ENCODE data around the gene INPP4A.

The INPP4A gene

GRCh38 chr2:98489486-98489885 lies 44.8 kb downstream of the INPP4A start:
- peak overlapping the region; percentile 74 for H3K27ac ChIP-seq
- H3K4me1 ChIP-seq (ENCODE audit: control insufficient read depth in 1 of 2, insufficient read depth in 1 of 2, low read depth in 1 of 2, low read length in 1 of 2), result peaks cover 36 to 41% of the 10 kb centered on the region in 2 experiments
- H3K36me3 ChIP-seq, result peaks cover 15% of the 10 kb centered on the region
- H3K9me3 ChIP-seq, result no peaks in the 10 kb centered on the region
- H3K27me3 ChIP-seq, result no peaks in the 10 kb centered on the region
- H3K4me3 ChIP-seq (ENCODE audit: low read depth in 1 of 2, low read length in 1 of 2), result no peak overlapping the region
- TF ChIP-seq, protein P1, sequence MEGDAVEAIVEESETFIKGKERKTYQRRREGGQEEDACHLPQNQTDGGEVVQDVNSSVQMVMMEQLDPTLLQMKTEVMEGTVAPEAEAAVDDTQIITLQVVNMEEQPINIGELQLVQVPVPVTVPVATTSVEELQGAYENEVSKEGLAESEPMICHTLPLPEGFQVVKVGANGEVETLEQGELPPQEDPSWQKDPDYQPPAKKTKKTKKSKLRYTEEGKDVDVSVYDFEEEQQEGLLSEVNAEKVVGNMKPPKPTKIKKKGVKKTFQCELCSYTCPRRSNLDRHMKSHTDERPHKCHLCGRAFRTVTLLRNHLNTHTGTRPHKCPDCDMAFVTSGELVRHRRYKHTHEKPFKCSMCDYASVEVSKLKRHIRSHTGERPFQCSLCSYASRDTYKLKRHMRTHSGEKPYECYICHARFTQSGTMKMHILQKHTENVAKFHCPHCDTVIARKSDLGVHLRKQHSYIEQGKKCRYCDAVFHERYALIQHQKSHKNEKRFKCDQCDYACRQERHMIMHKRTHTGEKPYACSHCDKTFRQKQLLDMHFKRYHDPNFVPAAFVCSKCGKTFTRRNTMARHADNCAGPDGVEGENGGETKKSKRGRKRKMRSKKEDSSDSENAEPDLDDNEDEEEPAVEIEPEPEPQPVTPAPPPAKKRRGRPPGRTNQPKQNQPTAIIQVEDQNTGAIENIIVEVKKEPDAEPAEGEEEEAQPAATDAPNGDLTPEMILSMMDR (IDR thresholded peaks at IDR 0.05), result no peak

- peak overlapping the region; percentile 74 for H3K27ac ChIP-seq
- H3K4me3 ChIP-seq (ENCODE audit: low read depth in 1 of 2, low read length in 1 of 2), result no peak overlapping the region
- H3K9me3 ChIP-seq, result no peaks in the 10 kb centered on the region
- no peaks in the 10 kb centered on the region for H3K27me3 ChIP-seq
- peaks cover 36 to 41% of the 10 kb centered on the region in 2 experiments for H3K4me1 ChIP-seq (ENCODE audit: control insufficient read depth in 1 of 2, insufficient read depth in 1 of 2, low read depth in 1 of 2, low read length in 1 of 2)
- H3K36me3 ChIP-seq, result peaks cover 15% of the 10 kb centered on the region
- TF ChIP-seq, protein P1 (IDR thresholded peaks at IDR 0.05), result no peak
These were observed 45.6 kb downstream of the INPP4A start for GRCh38 chr2:98489971-98490962.

GRCh38 chr2:98492441-98492840 lies 47.8 kb downstream of the INPP4A start:
- Histone ChIP-seq H3K4me1 (ENCODE audit: control insufficient read depth in 1 of 2, insufficient read depth in 1 of 2, low read depth in 1 of 2, low read length in 1 of 2) (peaks cover 25 to 26% of the 10 kb centered on the region in 2 experiments), H3K36me3 (peaks cover 15% of the 10 kb centered on the region), H3K27me3 (no peaks in the 10 kb centered on the region), H3K4me3 (ENCODE audit: low read depth in 1 of 2, low read length in 1 of 2) (no peak overlapping the region), H3K9me3 (no peaks in the 10 kb centered on the region), H3K27ac (peak overlapping the region; percentile 4)
- TF ChIP-seq, protein P1 (IDR thresholded peaks at IDR 0.05), result no peak

GRCh38 chr2:98494699-98495098 lies 50.0 kb downstream of the INPP4A start:
- TF ChIP-seq, protein P1 (IDR thresholded peaks at IDR 0.05), result no peak
- Histone ChIP-seq H3K27me3 (no peaks in the 10 kb centered on the region), H3K36me3 (peaks cover 21% of the 10 kb centered on the region), H3K27ac (no peak overlapping the region), H3K4me1 (ENCODE audit: control insufficient read depth in 1 of 2, insufficient read depth in 1 of 2, low read depth in 1 of 2, low read length in 1 of 2) (peaks cover 3 to 4% of the 10 kb centered on the region in 2 experiments), H3K4me3 (ENCODE audit: low read depth in 1 of 2, low read length in 1 of 2) (no peak overlapping the region), H3K9me3 (no peaks in the 10 kb centered on the region)

- TF ChIP-seq, protein P1 (IDR thresholded peaks at IDR 0.05), result no peak
- peaks cover 11% of the 10 kb centered on the region for H3K36me3 ChIP-seq
- H3K4me3 ChIP-seq (ENCODE audit: low read depth in 1 of 2, low read length in 1 of 2), result no peak overlapping the region
- no peaks in the 10 kb centered on the region for H3K9me3 ChIP-seq
- no peaks in the 10 kb centered on the region for H3K27me3 ChIP-seq
- H3K4me1 ChIP-seq (ENCODE audit: control insufficient read depth in 1 of 2, insufficient read depth in 1 of 2, low read depth in 1 of 2, low read length in 1 of 2), result no peaks in the 10 kb centered on the region
- H3K27ac ChIP-seq, result no peak overlapping the region
These were observed 52.3 kb downstream of the INPP4A start for GRCh38 chr2:98496750-98497493.

Data from neutrophil (primary cell).